HL-60/S4 treated with phorbol 12-myristate 13-acetate at 8.2 ng/mL for 4 days and 3 days (cell line): Measurements from ENCODE around the gene SMC1B.
"Not testable (repeated sequence)": the region's sequence is repeated elsewhere in the genome, so short reads cannot be mapped to it uniquely, and the experiment has no call there.

Experiments
- in situ Hi-C: fragments of 300-500 bp; cut with MboI; formaldehyde crosslinking; loops from 2 replicates; pipeline ENCODE4 v1.15.0; 2022; ENCODE audit warnings: low sequenced_read_pairs

SMC1B gene, protein sequence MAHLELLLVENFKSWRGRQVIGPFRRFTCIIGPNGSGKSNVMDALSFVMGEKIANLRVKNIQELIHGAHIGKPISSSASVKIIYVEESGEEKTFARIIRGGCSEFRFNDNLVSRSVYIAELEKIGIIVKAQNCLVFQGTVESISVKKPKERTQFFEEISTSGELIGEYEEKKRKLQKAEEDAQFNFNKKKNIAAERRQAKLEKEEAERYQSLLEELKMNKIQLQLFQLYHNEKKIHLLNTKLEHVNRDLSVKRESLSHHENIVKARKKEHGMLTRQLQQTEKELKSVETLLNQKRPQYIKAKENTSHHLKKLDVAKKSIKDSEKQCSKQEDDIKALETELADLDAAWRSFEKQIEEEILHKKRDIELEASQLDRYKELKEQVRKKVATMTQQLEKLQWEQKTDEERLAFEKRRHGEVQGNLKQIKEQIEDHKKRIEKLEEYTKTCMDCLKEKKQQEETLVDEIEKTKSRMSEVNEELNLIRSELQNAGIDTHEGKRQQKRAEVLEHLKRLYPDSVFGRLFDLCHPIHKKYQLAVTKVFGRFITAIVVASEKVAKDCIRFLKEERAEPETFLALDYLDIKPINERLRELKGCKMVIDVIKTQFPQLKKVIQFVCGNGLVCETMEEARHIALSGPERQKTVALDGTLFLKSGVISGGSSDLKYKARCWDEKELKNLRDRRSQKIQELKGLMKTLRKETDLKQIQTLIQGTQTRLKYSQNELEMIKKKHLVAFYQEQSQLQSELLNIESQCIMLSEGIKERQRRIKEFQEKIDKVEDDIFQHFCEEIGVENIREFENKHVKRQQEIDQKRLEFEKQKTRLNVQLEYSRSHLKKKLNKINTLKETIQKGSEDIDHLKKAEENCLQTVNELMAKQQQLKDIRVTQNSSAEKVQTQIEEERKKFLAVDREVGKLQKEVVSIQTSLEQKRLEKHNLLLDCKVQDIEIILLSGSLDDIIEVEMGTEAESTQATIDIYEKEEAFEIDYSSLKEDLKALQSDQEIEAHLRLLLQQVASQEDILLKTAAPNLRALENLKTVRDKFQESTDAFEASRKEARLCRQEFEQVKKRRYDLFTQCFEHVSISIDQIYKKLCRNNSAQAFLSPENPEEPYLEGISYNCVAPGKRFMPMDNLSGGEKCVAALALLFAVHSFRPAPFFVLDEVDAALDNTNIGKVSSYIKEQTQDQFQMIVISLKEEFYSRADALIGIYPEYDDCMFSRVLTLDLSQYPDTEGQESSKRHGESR

DNA sequence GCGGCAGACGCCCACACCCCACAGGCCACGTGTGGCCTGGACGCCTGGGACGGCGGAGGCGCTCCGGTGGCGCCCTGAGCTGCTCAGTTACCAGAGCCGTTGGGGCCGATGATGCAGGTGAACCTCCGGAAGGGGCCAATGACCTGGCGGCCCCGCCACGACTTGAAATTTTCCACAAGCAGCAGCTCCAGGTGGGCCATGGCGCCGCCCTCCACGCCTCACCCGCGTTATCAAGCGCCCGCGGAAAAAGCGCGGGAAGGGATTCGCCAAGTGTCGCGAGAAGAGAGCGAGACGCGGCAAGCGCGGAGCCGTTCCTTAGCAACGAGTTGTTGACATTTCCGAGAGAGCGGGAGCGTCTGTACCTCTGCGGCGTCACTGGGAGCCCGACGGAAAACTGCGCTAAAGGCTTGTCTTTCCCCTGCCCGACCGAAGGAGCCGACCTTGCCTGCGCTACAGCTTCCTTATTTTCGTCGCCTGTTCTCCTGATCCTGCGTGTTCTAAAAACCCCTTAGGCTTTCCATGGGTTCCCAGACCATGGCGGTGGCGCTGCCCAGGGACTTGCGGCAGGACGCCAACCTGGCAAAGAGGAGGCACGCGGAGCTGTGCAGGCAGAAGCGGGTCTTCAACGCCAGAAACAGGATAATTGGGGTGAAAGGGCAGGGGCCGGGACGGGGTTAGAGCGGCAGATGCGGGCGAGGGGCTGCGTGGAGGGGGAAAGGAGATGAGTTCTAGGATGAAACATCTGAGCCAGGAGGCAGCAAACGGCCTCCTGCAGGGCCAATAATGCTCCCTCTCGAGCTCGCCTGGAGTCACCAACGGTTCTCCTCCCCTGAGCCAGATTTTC, at the start of gene SMC1B, which contains the start of gene RIBC2:
Gene SMC1B, minus strand, starts transcription at position 232 of the 844 bp plus-strand sequence. Its CDS starts 32 bp downstream, at position 200.
Gene RIBC2, plus strand, starts transcription at position 326 of the 844 bp plus-strand sequence. Its CDS starts 194 bp downstream, at position 520.
- in situ Hi-C loops = no loop called here

DNA sequence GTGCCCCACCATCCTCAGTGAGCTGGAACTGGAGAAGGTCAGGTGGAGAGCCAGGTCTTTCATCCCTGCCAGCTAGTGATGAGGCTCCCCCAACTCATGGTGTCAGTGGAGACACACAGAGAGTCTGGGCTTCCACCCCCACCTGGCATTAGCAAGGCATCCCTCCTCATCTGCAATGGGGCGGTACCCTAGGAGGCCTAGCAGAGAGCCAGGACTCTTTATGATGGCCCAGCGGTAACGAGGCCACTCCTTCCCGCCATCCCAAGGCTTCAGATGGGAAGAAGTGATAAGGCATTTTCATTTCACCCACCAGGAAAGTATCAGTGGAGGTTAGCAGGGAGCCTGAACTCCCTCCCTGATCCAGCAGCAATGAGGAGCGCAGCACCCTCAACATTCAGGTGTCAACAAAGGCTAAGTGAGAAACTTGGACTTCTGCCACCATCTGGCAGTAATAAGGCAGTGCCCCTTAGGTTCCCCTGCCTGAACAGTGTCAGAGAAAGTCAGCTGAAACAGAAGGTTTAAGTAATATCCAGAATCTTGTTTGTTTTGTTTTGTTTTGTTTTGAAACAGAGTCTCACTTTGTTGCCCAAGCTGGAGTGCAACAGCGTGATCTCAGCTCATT, 48.7 kb upstream of the SMC1B start:
- in situ Hi-C loops = no loop called here

DNA sequence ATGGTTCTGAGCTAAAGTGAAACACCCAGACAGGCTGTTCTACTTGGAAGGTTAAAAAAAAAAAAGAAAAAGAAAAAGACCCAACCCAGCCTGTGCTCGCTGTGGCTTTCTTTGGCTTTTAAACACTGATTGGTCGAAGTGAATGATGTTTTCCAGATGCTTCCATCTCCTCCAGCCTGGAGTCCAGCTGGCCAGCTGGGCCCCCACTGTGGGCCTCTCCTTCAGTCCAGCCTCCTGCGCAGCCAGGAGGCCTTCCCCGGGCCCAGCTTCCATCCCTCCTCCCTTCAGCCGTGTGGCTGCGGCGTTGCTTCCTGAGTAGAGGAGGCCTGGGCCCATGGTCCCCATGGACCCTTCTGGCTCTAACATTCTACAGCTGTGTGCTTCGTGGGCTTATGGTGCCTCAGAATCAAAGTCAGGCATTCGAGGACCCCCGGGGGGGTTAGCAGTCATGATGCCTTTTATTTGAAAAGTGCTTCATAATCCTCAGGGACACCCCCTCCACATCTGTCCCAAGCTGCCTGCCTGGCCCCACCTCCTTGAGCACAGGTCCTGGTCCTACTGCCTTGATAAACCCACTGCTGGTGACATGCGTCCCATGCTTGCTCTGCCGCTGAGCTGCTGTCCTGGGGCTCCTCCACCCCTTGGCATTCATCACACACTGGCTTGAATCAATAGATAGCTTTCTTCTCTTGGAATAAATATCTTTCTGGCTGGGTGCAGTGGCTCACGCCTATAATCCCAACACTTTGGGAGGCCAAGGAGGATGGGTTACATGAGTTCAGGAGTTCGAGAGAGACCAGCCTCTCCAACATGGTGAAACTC, 47.1 kb upstream of the SMC1B start:
- in situ Hi-C loops = no loop called here

DNA sequence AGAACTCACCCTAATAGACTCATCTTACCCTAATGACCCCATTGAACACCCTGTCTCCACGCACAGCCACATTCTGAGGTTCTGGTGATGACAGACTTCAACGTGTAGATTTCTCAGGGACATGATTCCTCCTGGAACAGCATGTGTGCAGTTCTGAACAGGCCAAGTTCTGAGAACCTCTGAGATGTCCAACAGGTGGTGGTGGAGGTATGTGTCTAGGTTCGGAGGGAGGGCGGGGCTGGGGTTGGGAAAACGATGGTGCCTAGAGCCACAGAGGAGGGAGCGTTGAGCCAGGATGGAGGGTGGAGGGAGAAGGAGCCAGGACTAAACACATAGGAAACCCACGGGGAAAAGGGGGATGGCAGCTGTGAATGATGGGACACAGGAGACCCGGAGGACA, 45.8 kb upstream of the SMC1B start:
- in situ Hi-C loops = no loop called here

DNA sequence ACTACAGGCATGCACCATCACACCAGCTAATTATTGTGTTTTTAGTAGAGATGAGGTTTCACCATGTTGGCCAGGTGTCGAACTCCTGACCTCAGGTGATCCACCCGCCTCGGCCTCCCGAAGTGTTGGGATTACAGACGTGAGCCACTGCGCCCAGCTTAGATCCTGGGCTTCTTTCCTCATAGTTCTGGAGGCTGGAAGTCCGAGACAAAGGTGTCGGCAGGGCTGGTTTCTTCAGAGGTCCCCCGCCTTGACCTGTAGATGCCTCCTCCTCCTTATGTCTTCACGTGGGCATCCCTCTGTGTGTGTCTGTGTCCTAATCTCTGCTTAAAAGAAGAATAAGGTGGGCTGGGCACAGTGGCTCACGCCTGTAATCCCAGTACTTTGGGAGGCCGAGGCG, 45.1 kb upstream of the SMC1B start:
- in situ Hi-C loops = no loop called here

DNA sequence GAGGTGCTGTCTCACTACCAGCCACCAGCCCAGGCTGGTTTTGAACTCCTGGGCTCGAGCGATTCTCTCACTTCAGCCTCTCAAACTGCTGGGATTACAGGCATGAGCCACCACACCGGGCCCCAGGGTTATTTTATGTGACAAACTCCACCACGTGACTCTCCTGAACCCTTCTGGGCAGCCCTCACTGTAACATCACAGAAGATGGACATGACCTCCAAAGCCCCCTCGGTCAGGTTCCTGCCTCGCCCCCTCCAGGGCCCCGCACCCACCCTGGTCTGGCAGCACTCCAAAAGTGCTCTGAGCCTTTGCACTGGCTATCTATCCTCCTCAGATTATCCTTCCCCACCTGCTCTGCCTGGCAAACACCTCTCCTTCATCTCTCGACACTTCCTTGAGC, 43.4 kb upstream of the SMC1B start:
- in situ Hi-C loops = no loop called here

DNA sequence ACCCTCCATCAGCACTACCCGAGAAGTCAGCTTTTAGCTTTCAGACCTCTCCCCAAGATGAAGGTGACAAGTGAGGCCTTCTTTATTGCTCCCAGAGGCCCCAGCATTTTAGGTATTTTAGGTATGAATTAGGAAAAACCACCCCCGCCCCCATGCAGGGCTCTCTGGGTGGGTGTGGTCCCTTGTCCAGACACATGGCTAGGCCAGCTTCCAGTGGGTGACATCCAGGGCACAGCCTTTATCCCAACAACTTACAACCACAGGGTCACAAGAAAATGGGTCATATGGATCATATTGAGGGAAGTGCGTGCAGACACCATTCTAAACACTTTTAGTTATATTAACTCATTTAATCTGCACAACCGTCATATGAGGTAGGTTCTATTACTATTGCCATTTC, 42.2 kb upstream of the SMC1B start:
- in situ Hi-C loops = no loop called here

DNA sequence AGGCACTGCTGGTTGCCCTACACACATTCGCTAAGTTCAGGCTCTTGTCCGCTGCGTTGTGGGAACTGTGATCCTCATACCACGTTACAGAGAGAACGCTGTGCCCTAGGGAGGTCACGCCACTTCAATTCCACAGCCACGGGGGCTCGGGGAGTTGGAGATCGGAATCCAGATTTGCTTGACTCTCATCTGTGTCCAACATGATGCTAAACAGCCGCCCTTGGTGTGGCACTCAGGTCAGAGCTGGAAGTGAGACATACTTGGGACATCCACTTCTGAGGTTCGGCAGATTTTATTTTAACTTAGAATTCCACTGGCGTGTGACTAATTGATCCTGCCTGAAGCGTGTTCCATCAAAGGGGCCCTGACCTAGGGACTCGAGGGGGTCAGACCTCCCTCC, 41.8 kb upstream of the SMC1B start:
- in situ Hi-C loops = no loop called here

DNA sequence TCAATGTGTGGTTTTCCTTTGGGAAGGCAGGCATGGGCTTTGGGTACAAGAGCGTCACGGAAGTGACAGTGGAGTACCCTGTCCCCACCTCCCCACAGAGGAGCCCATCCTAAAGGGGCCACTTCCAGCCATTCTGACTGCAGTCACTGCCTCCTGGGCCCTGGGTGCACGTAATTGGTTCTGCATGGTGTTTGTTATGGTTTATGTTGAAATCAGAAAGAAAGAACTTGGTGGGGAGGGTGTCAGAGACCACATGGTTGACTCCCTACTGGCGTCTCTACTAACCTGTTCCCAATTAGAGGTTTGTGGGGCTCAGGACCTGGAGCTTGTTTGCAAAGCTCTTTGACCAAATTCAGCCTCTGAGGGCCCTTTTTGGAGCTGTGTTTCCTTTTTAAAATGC, 40.9 kb upstream of the SMC1B start:
- in situ Hi-C loops = no loop called here

DNA sequence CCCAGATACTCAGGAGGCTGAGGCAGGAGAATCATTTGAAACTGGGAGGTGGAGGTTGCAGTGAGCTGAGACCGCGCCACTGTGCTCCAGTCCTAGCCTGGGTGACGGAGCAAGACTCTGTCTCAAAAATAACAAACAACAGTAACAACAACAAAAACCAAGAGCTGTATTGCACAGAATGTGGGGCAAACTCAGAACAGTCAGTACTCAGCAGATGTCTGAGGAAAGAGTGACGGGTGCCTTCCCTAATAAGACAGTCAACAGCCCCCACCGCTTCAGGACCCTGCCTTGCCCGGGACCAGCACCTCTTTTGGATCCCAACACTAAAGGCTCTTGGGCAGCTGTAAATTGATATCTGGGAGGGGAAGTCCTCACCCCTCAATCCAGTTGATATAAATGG, 40.4 kb upstream of the SMC1B start:
- in situ Hi-C loops = no loop called here

DNA sequence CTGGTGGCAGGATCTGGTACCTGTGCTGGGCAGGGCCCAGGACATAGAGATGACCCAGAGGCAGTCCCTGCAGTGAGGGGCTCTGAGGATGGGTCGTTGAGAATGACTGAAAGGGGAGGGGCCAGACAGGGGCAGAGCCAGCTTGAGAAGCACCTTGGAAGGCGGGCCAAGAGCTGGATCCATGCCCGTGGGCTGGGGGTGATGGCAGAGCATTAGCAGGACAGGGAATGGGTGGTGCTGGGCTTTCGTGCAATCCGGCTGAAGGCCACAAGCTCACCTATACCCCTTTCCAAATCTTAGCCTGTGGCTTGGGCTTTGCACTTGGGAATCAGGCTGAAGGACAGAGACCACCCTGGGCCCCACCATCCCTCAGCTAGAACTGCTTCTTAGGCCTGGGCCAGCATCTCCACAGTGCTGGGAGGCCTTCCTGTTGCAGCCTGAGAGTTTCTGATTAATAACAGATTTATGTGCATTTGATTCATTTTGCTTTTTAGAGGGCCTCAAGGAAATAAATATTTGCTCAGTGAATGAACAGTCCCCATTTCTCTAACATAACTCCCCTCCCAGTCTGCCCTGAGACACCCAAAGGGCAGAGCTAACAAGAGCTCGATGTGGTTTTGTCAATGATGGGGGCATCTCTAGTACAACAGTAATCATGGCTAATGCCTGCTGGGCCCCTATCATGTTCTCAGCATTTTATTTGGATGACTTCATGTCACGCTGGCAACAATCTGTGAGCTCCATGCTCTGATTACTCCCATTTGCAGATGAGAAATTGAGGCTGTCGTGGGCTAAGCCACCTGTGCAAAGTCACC, 39.4 kb upstream of the SMC1B start:
- in situ Hi-C loops = no loop called here

DNA sequence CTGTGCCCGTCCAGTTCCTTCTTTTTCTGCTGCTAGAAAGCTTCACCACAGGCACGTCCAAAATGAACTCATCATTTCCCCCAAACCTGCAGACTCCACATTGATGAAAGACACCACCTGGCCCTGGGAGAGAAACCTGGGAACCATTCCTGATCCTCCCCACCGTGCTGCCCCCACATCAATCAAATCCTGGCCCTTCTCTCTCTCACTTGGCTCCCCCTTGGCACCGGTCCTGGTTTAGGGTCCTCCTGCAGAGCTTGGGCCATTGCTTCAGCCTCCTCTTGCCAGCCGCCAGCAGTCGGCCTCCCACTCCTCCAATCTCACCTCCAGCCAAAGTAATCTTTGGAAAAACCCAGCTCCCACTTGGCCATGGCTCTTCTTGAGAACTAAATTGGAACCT, 38.6 kb upstream of the SMC1B start:
- in situ Hi-C loops = no loop called here

DNA sequence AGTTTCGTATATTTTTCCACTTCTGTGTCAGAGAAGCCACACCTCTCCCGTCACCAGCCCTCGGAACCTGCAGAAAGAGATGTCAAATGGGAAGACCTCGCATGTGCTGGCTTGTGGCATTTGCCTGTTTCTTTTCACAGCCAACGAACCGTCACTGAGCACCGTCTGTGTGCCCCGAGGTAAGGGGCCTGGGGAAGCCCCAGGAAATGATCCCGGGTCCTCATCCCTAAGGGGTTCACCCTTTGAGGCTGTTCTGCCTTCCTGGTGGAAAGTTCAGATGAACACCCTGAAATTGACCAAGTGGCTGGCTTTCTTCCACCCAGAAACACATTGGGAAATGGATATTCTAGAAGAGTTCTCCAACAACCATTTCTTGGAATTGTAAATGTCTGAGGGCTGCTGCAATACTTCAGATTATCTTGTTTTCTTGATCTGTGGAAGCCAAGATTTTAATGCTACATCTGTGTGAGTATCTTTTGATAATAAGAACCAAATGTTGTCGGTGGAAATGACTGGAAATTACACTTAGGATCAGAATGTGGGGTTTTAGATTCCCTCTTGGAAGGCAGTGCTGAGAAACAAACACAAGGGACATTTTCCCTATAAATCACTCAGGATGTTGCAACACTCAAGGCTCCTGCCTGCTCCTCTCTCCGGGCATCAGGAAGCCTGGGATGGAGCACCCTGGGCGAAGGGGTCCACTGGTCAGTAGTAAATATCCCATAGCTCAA, 37.7 kb upstream of the SMC1B start:
- in situ Hi-C loops = no loop called here

DNA sequence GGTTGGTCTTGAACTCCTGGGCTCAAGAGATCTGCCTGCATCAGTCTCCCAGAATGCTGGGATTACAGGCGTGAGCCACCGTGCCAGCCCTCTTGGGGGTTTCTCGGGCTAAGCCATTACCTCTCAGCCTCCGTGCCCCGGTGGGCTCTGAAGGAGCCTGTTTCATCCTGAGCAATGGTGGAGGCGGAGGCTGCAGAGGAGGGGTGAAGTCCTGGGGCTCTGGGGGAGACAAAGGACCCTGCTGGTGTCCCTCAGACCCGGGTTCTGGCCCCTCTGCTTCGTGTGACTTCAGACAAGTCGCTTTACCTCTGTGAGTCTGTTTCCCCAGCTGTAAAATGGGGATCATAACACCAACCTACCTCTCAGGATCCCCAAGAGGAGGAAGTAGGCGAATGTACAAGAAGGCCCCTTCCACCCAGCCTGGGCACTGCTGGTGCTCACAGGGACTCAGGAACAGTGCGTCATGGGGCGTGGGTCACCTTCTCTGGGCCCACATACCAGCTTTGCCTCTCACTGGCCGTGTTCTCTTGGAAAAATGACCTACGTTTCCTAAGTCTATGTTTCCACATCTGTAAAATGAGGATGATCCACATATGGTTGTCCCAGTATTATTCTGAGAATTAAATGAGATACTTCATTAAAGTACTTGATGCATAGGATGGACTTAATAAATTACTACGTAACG, 36.8 kb upstream of the SMC1B start:
- in situ Hi-C loops = no loop called here

DNA sequence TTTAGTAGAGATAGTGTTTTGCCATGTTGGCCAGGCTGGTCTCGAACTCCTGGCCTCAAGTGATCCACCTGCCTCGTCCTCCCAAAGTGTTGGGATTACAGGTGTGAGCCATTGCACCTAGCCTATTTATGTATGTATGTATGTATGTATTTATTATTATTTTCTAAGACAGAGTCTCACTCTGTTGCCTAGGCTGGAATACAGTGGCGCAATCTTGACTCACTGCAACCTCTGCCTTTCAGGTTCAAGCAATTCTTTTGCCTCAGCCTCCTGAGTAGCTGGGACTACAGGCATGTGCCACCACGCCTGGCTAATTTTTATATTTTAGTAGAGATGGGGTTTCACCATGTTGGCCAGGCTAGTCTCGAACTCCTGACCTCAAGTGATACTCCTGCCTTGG, 36.0 kb upstream of the SMC1B start:
- in situ Hi-C loops = not testable (repeated sequence)

DNA sequence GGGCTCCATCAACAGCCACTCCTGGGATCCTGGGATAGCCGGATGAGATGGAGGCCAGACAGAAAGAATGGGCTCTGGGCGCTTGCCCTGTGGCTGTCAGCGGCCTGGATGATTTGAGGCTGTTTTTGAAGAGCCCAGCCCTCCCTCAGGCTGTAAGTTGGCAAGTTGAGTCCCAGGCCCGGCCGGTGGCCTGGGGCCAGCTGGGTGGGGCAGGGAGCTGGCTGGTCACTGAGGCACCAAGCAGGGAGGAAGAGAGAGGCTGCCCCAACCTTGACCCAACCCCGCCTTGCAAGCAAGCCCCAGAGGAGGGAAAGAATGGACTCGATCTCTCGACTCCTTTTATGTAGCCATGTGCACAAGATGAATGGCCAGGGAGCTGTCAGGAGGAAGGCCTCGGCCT, 35.0 kb upstream of the SMC1B start:
- in situ Hi-C loops = no loop called here

DNA sequence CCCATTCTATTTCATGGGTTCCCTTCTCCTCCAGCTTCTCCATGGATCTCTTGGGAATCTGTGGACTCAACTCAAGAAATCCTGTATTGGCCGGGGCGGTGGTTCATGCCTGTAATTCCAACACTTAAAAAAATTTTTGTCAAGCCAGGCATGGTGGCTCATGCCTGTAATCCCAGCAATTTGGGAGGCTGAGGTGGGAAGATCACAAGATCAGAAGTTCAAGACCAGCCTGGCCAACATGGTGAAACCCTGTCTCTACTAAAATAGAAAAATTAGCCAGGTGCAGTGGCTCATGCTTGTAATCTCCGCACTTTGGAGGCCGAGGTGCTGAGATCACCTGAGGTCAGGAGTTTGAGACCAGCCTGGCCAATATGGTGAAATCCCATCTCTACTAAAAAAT, 34.2 kb upstream of the SMC1B start:
- in situ Hi-C loops = not testable (repeated sequence)
